ENCODE measurements around the gene RALBP1.
A peak's percentile ranks its signal among the peaks of the same experiment; 100 is the strongest.

The RALBP1 gene

DNA sequence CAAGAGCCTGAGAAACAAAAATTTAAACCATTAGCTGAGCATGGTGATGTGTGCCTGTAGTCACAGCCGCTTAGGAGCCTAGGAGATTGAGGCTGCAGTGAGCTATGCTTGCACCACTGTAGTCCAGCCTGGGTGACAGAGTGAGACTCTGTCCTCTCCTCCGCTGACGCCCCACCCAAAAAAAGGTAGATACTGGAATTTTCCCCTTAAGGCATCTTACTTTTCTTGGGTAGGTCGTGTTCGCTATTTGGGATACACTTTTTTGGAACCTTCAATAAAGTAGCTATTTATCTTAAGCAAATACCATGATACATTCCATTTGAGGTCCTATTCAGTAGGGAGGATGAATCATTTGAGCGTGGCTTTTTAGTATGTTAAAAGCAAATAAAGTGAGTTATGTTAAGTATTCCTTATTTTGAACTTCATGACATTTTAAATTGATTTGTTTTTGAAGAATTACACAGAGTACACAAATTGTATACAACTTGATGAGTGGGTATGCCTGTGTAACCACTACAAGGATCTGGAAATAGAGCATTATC is 38.7 kb downstream of the RALBP1 start:
- DNase-seq: no peak

DNA sequence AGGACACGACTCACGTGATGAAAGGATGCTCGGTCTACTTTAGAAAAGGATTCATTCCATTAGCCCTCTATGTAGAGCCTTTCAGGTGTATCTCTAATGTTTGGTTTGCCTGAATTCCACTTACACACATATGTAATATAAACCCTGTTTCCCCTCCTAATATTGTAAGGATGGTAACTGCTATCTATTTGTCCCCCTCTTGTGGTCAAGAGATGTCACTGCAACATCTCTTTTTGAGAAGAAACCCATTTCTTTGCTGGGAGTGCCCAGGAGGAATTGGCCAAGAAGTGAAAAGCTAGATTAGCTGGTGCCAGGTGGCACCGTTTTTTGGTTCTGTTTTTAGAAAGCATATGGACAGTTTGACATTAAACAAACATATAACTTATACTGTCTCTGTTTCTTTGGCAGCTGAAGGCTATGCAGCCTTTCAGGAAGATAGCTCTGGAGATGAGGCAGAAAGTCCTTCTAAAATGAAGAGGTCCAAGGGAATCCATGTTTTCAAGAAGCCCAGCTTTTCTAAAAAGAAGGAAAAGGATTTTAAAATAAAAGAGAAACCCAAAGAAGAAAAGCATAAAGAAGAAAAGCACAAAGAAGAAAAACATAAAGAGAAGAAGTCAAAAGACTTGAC is 41.2 kb downstream of the RALBP1 start:
- peak; percentile 60 for DNase-seq

DNA sequence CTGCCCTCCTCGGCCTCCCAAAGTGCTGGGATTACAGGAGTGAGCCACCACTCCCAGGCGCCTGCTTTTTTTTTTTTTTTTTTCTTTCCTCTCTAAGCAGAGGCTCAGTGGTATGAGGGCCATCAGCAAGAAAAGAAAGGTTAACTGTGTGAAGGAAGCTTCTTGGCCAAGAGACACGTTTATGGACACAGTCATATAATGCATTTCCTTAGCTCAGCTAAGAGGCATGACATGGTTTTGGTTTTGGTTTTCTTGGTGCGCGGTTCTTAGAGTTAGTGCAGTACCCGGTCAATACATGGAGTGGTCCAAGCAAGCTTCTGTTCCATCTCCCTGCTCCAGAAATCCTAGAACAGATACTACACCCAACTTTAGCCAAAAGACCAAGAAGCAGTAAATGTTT is 42.6 kb downstream of the RALBP1 start:
- DNase-seq: no peak

DNA sequence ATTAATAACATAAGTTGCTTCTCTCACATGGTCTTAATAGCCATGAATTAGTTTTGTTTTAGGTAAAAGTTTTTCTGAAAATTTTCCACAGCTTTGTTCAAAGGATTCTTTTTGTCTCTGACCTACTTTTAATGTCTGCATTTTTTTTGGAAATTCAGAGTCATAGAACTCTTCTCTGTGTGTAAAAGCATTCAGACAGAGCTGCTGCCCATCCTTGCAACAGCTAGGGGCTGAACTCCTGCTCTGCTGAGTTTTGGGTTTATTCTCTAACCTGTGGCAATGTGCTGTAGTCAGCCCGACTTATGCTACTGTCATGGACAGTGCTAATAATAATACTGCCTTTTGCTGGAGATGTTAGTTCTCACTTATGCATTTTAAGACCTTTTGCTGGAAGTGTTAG is 44.1 kb downstream of the RALBP1 start:
- DNase-seq: no peak

DNA sequence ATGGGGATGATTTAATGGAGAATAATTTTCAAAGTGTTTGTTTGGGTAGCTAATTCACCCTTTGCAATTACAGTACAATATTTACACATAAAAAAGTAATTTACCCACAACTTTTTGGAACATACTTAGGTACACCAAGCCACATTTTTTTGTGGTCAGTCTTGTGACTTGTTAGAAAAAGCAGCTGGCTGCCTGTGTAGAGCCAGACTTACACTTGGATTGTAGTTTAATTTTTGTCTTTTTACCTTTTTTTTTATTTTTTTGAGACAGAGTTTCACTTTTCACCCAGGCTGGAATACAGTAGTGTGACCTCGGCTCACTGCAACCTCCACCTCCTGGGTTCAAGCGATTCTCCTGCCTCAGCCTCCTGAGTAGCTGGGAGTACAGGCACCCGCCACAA is 45.4 kb downstream of the RALBP1 start:
- no peak for DNase-seq

DNA sequence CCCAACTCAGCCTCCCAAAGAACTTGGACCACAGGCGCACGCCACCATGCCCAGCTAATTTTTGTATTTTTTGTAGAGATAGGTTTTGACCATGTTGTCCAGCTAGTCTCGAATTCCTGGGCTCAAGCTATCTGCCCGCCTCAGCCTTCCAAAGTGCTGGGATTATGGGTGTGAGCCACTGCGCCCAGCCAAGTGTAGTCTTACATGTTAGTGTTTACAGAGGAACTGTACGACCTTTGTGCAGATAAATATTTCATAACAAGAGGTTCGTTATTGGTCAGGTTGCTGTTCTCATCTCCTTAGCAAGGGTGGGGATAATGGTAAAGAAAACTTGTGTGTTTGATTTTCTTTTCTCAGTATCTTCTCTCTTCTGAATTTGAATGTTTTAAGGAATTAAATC is 46.5 kb downstream of the RALBP1 start:
- DNase-seq: no peak

DNA sequence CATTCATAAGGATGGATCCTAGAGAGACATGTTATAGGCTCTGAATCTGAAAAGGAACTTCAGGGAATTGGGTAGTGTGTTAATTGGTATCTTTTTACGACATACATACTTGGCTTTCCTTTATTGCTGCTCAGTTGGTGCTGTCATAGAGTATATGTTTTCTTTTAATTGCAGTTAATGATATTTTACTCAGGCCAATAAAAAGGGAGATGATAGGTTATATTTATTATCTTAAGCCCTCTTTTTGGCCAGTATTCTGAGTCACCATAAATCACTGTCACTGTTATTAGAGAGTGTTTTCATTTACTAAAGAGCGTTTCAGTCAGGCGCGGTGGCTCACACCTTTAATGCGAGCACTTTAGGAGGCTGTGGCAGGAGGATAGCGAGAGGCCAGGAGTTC is 47.6 kb downstream of the RALBP1 start:
- DNase-seq: no peak

DNA sequence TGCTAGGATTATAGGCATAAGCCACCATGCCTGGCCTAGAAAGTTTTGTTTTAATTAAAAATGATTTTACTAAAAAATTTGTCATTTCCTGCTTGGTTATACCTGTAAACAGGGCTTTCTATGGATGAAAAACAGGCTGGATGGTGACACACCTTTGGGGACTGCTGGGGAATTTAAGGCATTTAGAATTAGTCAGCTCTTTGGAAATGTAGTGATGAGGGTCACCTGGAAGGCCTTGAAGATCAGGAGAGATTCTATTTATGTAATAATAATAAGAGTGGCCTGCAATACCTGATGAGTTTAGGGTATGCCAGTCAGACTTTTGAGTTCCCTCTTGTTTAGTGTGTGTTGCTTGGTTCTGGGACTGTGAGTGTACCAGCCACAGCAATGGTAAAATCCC is 51.1 kb downstream of the RALBP1 start:
- no peak for DNase-seq

DNA sequence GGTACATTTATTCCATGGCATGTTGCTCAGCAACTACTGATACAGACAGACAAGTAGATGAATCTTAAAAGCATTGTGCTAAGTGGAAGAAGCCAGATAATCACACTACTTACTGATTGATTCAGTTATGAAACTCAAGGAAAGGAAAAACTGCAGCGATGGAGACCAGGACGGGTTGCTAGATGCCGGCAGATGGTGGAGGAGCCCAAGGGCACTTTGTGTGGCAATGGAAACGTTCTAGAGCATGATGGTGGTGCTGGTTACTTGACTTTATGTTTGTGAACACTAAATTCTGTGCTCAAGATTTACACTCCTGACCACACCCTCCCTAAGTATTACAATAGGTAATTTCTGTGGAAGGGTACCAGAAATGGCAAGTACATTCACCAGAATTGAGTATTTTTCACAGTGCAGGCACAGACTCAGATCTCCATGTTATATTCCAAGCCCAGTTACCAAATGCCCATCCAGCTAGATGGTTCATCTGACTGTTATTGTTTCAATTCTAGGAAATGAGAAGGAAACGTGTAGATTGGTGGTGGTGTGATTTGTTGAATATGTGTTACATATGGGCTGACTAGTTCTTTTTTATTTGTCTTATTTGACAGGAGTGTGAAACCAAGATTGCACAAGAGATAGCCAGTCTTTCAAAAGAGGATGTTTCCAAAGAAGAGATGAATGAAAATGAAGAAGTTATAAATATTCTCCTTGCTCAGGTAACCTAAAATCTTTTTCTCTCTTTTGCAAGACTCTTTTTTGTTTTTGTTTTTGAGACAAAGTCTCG is 55.1 kb downstream of the RALBP1 start:
- no peak for DNase-seq

DNA sequence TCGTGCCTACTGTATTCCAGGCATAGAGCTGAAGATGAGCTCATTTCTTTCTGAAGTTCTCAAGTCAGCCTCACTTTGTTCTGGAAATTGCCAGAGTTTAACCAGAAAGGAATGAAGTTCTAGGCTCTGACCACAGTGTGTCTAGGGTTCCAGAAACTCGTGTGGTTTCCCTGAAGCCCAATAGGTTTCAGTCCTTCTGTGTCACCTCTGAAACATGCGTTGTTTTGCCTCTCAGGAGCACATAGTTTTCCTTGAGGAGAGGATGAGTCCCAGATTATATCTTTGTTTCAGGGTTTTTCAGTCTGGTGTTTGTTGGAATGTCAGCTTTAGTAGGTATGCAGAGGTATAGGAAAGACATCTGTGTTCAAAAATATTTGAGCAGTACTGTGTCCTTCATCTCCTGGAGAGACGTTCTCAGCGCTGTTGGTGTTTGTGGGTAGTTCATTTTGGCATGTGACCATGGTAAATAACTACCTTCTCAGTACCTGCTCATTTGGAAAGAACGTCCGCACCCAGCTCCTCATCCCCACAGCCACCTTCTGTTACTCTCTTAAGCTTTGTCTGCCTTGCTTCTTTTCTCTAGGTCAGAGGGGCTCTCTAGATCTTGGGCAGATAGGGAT is 56.6 kb downstream of the RALBP1 start:
- no peak for DNase-seq

DNA sequence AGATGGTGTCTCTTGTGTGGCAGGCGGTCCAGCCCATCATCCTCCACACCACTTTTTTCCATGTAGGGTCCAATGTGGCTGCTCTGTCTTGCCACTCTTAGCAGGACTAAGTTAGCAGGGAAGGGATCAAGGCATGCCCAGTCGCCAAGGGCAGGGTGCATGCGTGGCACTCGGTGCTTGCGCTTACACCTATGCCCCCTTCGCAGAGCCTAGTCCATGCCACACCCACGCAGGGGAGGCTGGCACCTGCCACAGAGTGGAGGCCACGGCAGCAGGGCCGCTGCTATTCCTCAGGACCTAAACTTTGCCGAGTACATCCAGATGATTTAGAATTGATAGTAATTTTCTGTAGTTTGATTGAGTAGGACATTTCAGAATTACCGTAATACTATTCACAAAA is 59.5 kb downstream of the RALBP1 start:
- DNase-seq: no peak

DNA sequence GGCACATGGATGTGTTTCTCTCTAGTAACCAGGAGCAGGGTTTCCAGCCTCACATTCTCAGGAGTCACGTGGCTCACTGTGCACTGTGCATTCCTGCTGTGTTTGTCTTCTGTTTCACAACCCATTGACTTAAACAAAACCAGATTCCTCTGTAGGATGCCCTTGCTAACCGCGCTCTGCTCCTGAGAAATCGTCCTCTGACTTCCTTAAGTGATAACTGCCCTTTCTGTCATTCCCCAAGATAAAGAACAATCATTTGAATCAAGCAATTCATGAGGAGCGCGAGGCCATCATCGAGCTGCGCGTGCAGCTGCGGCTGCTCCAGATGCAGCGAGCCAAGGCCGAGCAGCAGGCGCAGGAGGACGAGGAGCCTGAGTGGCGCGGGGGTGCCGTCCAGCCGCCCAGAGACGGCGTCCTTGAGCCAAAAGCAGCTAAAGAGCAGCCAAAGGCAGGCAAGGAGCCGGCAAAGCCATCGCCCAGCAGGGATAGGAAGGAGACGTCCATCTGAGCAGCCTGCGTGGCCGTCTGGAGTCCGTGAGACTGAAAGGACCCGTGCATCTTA is 60.2 kb downstream of the RALBP1 start:
- DNase-seq: no peak

DNA sequence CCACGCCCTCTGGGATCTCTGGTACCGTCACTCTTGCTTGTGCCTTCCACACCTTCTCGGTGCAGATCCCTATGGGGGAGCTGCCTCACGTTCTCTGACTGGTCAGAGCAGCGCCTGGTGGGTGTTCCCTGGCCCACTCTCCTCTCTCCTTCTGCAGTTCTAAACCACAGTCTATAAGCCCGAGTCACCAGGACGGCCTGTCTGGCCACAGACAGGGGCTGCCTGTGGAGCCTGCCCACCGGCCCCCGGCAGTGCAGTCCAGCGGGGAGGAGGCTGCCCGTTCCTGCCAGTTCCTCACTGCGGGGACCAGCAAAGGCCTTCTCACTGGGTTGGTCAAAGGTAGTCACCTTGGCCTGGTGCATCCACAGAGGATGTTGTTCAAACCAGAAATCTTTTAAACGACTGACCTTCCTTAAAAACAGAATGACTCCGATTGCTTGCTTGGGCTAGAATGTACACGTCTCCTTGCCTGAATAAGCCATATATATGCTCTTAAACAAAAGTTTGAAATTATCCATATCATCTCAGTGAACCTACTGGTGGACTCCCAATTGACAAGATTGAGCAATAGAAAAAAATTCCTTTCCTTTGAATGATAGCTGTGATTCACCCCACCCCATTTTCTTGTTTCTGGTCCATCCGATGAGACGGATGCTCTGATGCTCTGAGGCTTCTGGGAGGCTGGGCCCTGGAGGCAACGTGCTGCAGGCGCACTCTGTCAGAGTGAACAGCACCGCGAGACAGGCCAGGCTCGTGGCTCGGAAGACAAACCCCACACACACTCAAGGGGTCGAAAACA is 61.2 kb downstream of the RALBP1 start:
- no peak for DNase-seq

DNA sequence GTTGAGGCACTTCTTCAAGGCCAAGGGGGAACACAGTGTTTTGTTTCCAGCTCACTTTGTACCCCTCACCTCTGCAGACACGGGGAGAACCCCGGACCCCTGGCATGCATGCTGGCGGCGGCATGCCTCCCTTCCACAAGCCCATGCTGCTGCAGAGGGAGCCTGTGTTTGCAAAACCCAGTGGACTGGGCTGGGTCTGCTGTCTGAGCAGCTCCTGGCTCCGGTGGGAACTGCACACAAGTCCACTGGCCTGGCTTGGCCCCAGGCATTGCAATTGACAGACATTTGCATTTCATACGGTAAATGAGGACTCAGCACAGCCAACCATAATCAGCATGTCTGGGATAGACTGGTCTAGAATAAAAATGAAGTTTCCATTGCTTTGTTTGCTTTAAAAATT is 62.4 kb downstream of the RALBP1 start:
- no peak for DNase-seq

DNA sequence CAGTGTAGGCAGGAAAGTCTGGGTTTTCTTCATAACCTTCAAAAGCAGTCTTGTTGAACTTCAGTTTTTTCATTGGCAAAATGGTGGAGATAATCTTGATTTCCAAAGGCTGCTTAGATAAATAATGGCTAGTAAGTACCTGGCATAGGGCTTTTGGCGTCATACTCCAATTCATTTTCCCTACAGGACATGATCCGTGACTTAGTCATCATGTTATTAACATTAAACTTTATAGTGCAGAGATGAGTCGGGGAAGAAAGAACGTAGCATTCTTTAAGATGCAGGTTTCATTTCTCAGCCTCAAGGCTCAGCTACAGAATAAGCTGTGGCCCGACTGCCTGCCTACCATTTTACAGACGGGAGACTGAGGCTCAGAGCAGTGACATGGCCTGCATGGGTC is 64.0 kb downstream of the RALBP1 start:
- DNase-seq: no peak

DNA sequence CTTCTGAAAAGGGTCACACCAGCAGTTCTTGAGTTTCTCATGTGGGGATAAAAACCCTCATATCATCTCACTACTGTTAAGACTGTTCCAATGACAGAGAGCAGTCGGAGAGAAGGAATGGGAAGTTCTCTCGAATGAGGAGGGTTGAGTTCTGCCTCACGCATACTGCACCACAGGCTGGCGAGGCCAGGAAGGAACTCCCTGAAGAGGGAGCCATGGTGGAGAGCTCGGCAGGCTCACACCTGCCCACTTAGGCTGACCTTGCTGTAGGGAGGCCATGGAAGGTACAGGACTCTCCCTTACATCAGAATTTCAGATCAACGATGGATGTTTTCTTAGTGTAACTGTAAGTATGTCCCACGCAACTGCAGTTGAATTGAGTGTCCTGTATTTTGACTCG is 64.6 kb downstream of the RALBP1 start:
- DNase-seq: no peak

DNA sequence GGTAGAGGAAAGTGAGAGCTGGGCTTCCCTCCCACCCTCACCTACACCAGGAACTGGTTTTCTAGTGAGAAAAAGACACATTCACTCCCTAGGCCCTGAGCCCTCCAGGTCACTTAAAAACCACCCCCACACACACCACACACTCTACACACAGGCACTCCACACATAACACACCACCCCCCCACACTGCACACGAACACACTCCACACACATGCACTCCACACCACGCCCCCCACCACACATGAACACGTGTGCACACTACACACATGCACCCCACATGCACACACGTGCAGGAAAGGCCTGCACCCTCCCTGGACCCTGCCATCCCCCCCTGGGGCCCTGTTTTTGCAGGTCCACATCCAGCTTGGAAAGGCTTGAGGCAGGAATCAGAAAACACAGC is 67.6 kb downstream of the RALBP1 start:
- DNase-seq: no peak

DNA sequence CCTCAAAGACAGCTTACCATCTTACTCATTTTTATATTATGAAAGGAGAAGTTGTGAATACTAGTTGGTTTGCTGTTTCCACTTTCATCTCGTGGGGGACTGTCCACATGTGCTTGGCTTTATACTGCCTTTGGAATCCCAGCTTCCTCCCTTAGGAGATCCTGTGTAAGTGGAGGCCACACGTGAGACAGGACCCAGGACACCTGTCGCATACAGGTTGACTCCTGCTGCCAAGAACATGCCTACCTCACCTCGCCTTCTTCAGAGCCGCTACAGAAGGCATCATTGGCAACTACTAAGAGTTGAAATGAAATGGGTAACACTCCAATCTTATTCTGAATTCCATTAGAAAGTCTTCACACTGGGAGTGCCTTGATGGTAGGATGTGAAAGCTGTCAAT is 69.7 kb downstream of the RALBP1 start:
- DNase-seq: no peak

DNA sequence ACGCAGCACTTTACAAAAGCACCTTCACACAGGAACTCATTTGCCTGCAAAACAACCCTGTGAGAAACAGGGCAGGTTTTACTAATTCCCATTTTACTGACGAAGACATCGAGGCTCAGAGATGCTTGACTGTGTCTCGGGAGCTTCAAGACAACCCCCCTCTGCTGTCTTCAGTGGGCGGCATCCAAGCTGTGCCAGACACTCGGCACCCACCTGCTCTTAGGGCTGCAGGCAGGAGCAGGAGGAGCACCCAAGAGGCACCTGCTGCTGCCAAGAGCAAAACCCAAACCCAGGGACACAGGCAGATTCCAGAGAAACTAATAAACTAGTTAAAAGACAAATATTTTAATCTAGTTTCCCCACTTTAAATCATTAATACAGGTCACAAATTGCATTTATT is 71.2 kb downstream of the RALBP1 start:
- DNase-seq: no peak

DNA sequence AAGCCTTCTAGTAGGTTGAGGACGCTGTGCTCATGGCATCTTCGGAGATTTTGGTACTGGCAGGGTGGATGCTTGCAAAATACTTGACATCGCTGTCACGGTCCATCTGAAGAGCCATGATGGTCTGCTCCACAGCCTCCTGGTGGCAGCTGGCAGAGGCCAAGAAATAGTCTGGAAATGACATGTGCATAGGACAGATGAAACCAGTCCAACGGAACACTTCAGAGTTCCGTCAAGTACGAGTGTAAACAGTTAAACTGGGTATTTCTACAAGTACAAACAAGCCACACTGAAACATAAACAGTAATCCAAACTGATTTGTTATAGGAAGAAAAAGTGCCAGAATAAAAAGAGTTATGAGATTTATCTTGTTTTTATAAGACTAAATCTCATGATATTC is 72.5 kb downstream of the RALBP1 start:
- no peak for DNase-seq

DNA sequence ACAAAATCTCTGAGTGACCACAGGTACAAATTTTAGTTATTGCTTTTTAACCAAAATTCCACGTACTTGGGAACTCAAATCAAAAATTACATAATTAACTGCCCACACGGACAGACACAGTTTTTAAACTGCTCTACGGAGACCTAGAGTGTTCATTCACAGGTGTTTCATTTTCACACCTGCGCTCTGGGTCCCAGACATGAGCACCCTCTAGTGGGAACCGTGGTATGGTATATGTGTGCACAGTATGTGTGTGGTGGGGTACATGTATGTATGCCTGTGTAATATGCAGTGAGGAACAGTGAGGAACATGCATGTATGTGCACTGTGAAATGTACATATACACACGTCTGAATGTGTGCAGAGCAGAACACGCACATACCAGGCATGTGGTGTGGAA is 74.1 kb downstream of the RALBP1 start:
- no peak for DNase-seq

DNA sequence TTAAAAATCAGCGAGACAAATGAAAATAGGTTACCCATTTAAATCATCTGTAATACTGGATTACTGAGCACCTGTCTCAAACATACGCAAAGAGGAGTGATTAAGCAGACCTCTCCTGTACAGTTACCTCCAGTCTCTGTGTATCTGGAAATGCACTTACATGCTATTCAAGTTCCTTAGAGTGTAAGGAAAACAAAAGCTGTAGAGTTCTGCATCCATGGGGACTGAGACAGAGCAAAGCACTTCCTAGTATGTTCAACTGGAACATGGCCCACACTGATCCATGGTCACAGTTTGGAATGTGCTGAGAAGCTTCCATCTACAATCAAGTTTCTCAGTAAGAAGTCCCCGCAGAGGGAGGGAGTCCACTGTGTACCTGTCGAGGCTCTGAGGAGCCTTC is 75.1 kb downstream of the RALBP1 start:
- no peak for DNase-seq

DNA sequence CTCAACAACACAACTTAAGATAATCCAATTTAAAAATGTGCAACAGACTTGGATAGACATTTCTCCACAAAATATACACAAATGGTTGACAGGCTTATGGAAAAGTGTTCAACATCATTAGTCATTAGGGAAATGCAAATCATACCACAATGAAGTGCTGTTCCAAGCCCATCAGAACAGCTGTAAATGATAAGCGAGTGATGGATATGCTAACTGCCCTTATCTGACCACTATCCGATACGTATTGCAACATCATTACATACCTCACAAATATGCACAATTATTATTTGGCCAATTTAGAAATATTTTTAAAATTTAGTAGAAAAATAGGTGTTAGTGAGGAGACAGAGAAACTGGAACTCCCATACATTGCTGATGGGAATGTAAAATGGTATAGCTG is 76.9 kb downstream of the RALBP1 start:
- no peak for DNase-seq
